Breast epithelium (tissue), 3 donors: ENCODE data around the gene SORCS3.

Experiments used
- CTCF ChIP-seq, 3 donors: fragments of 450-650 bp; IDR thresholded peaks; one replicate each; pipeline ENCODE4 v1.5.1; 2016 to 2017; ENCODE audit warnings: antibody characterized with exemption in 3 of 3, mild to moderate bottlenecking in 3 of 3, moderate library complexity in 3 of 3
- POLR2A ChIP-seq: fragments of 450-650 bp; IDR thresholded peaks from one replicate; pipeline ENCODE4 v1.6.1; 2016; ENCODE audit warnings: antibody characterized with exemption, mild to moderate bottlenecking, moderate library complexity

GRCh38 chr10:105026566-105026965, 385.5 kb downstream of the SORCS3 start:
- TF ChIP-seq CTCF (IDR thresholded peaks at IDR 0.05) (no peak), POLR2A (no peak)
